CD4-positive, alpha-beta T cell (primary cell): ENCODE results near the gene ZNF397. TPM values are rescaled to one million over a fixed set of nuclear protein-coding genes. Genes with fewer than 3 reads are reported as not detected.

ENCODE experiments used
- ATAC-seq: fragments of 200-7000 bp; cut with Tn5 transposase; one replicate; pipeline ENCODE4 v1.10.0; 2022; ENCODE audit warnings: mild to moderate bottlenecking; ENCODE audit not compliant: poor library complexity
- CTCF ChIA-PET: fragments of 350-600 bp; sonication (Branson Sonifier 250); formaldehyde crosslinking; loops from one replicate; lab custom pipeline; 2021; ENCODE audit warnings: antibody characterized with exemption, inconsistent platforms; lab: Charles Lee
- POLR2A ChIA-PET: fragments of 350-600 bp; sonication (Branson Sonifier 250); formaldehyde crosslinking; loops from one replicate; lab custom pipeline; 2021; ENCODE audit warnings: antibody characterized with exemption, inconsistent platforms; lab: Charles Lee
- DNase-seq, 14 experiments: peaks; one replicate each; pipeline ENCODE4 v3.0.0-alpha.2; 2013 to 2020; ENCODE audit warnings: mixed read lengths in 2 of 14
- H3K27ac ChIP-seq, 2 donors: one replicate each; pipeline versions ENCODE4 v1.5.1 to v1.7.0; 2013; ENCODE audit warnings: low read length in 2 of 2, low read depth in 1 of 2, mild to moderate bottlenecking in 1 of 2
- H3K27me3 ChIP-seq, 2 experiments: 1 replicate in 1 of 2; 2 replicates in 1 of 2; pipeline versions ENCODE4 v1.6.1 to v1.7.0; 2013; ENCODE audit warnings: low read length in 2 of 2, control low read depth in 1 of 2, mild to moderate bottlenecking in 1 of 2, moderate library complexity in 1 of 2; ENCODE audit not compliant: insufficient read depth in 2 of 2, control insufficient read depth in 1 of 2
- H3K36me3 ChIP-seq: one replicate; pipeline ENCODE4 v1.6.1; 2013; ENCODE audit warnings: low read length, control low read depth; ENCODE audit not compliant: insufficient read depth
- H3K4me1 ChIP-seq: one replicate; pipeline ENCODE4 v1.6.1; 2013; ENCODE audit warnings: low read length, control low read depth; ENCODE audit not compliant: insufficient read depth
- H3K4me3 ChIP-seq: one replicate; pipeline ENCODE4 v1.5.1; 2013; ENCODE audit warnings: mild to moderate bottlenecking, low read length, moderate library complexity
- H3K9me3 ChIP-seq, 2 experiments: 1 replicate in 1 of 2; 2 replicates in 1 of 2; pipeline versions ENCODE4 v1.6.1 to v1.7.0; 2013; ENCODE audit warnings: low read length in 2 of 2, mild to moderate bottlenecking in 2 of 2, control low read depth in 1 of 2, moderate library complexity in 1 of 2; ENCODE audit not compliant: control insufficient read depth in 1 of 2, insufficient read depth in 1 of 2
- H3K27ac Mint-ChIP-seq: one replicate; pipeline ENCODE4 v1.8.0; 2020; ENCODE audit warnings: mixed read lengths
- H3K27me3 Mint-ChIP-seq: one replicate; pipeline ENCODE4 v1.8.0; 2021; ENCODE audit warnings: mixed read lengths
- H3K36me3 Mint-ChIP-seq: one replicate; pipeline ENCODE4 v1.8.0; 2021; ENCODE audit warnings: low read depth, mixed read lengths
- H3K4me1 Mint-ChIP-seq: one replicate; pipeline ENCODE4 v1.8.0; 2021; ENCODE audit warnings: low read depth, mixed read lengths
- H3K4me3 Mint-ChIP-seq: one replicate; pipeline ENCODE4 v1.8.0; 2020; ENCODE audit warnings: mild to moderate bottlenecking, mixed read lengths
- H3K9me3 Mint-ChIP-seq: one replicate; pipeline ENCODE4 v1.8.0; 2020; ENCODE audit warnings: mixed read lengths
- CTCF ChIP-seq: fragments of 200-600 bp; IDR thresholded peaks from one replicate; pipeline ENCODE4 v1.8.0; 2022; ENCODE audit warnings: antibody characterized with exemption, mild to moderate bottlenecking
- intact Hi-C, 2 experiments: fragments of 100-400 bp; cut with DNase I in 1 of 2; cut with micrococcal nuclease in 1 of 2; formaldehyde crosslinking; loops; one replicate each; pipeline versions ENCODE4 v1.15.1 to v1.9.0; 2023 to 2025; cut with DNase I, micrococcal nuclease
- total RNA-seq, 174 experiments: library from RNA in 2 of 174; stranded (reverse) in 2 of 174; gene quantifications; one replicate each; pipeline ENCODE4 v1.2.3 and lab custom pipeline; 2021 to 2026

The ZNF397 gene
- total RNA-seq, 2 experiments from 2014 or later, result 7.6 to 10.0 TPM

- DNase-seq (no peak), ATAC-seq (no peak)
- Histone ChIP-seq H3K4me1 (no peaks in the 10 kb centered on the region), H3K4me3 (no peak overlapping the region), H3K9me3 (peaks cover 0 to 18% of the 10 kb centered on the region in 2 experiments), H3K36me3 (peaks cover 13% of the 10 kb centered on the region), H3K27me3 (no peaks in the 10 kb centered on the region), H3K27ac (no peak overlapping the region)
- Mint-ChIP-seq H3K27me3 (no peaks in the 10 kb centered on the region), H3K9me3 (no peaks in the 10 kb centered on the region), H3K4me1 (peaks cover 15% of the 10 kb centered on the region), H3K27ac (no peak overlapping the region), H3K36me3 (peaks cover 29% of the 10 kb centered on the region), H3K4me3 (no peak overlapping the region)
- ChIA-PET POLR2A (no interaction called here), CTCF (no interaction called here)
- TF ChIP-seq CTCF, result no peak
- intact Hi-C loops, result no loop called here
Observed at GRCh38 chr18:35282353-35282752, 41.5 kb downstream of the ZNF397 start.

- no peaks in the 10 kb centered on the region for H3K27me3 ChIP-seq
- DNase-seq, result no peak
- Mint-ChIP-seq H3K4me1 (peaks cover 28% of the 10 kb centered on the region), H3K27ac (no peak overlapping the region), H3K36me3 (peaks cover 29% of the 10 kb centered on the region), H3K4me3 (no peak overlapping the region), H3K27me3 (no peaks in the 10 kb centered on the region), H3K9me3 (no peaks in the 10 kb centered on the region)
- H3K4me3 ChIP-seq, result no peak overlapping the region
- H3K27ac ChIP-seq, result no peak overlapping the region
- ChIA-PET POLR2A (no interaction called here), CTCF (no interaction called here)
- intact Hi-C loops, result no loop called here
- H3K9me3 ChIP-seq, result peaks cover 0 to 18% of the 10 kb centered on the region in 2 experiments
- H3K4me1 ChIP-seq, result peaks cover 5% of the 10 kb centered on the region
- H3K36me3 ChIP-seq, result peaks cover 13% of the 10 kb centered on the region
- no peak for TF ChIP-seq CTCF
- no peak for ATAC-seq
Observed at GRCh38 chr18:35283923-35284794, 43.3 kb downstream of the ZNF397 start.

- H3K4me3 Mint-ChIP-seq, result no peak overlapping the region
- H3K4me1 ChIP-seq, result peaks cover 11% of the 10 kb centered on the region
- intact Hi-C loops, result loop anchor here in 1 of 2 experiments (5.0 kb wide), 2 partner anchors 243 to 787 kb away; partner anchors contain the start of gene MAPRE2
- H3K9me3 ChIP-seq, result peaks cover 0 to 18% of the 10 kb centered on the region in 2 experiments
- no peak overlapping the region for H3K27ac Mint-ChIP-seq
- no peaks in the 10 kb centered on the region for H3K27me3 ChIP-seq
- H3K27ac ChIP-seq, result no peak overlapping the region
- peaks cover 13% of the 10 kb centered on the region for H3K36me3 ChIP-seq
- DNase-seq (no peak), ATAC-seq (no peak)
- H3K4me1 Mint-ChIP-seq, result peaks cover 35% of the 10 kb centered on the region
- ChIA-PET POLR2A (interaction anchor here (0.7 kb wide), 1 partner anchor 17 kb away, joined by 3 read pairs; no protein-coding TSS in a partner anchor), CTCF (no interaction called here)
- H3K4me3 ChIP-seq, result no peak overlapping the region
- no peaks in the 10 kb centered on the region for H3K27me3 Mint-ChIP-seq
- H3K36me3 Mint-ChIP-seq, result peaks cover 36% of the 10 kb centered on the region
- no peaks in the 10 kb centered on the region for H3K9me3 Mint-ChIP-seq
- TF ChIP-seq CTCF, result no peak
Observed at GRCh38 chr18:35284841-35285240, 44.0 kb downstream of the ZNF397 start.
